Ovary (tissue), 3 donors: ENCODE results near the gene LGALS3BP.

Experiments
- CTCF ChIP-seq, 3 donors: fragments of 450-650 bp in 2 of 3; fragments of 200-600 bp in 1 of 3; IDR thresholded peaks; one replicate each; pipeline versions ENCODE4 v1.5.1 to v1.8.0; 2016 to 2022; ENCODE audit warnings: antibody characterized with exemption in 3 of 3, mild to moderate bottlenecking in 1 of 3
- EP300 ChIP-seq: sonication (generic); formaldehyde crosslinking; IDR thresholded peaks from one replicate; pipeline ENCODE4 v1.6.1; 2017; ENCODE audit warnings: antibody characterized with exemption
- POLR2A ChIP-seq: fragments of 450-650 bp; IDR thresholded peaks from one replicate; pipeline ENCODE4 v1.6.1; 2017; ENCODE audit warnings: antibody characterized with exemption, mild to moderate bottlenecking, moderate library complexity
- donor health status: DM: no; HTN: no; CAD: no.

GRCh38 chr17:79002291-79002690, 22.6 kb upstream of the LGALS3BP start:
- TF ChIP-seq CTCF (IDR thresholded peaks at IDR 0.05) (no peak), POLR2A (no peak), EP300 (no peak)
